OCI-LY1 (cell line): ENCODE data around the gene GLB1L3.

Experiments used
- CTCF ChIP-seq: fragments of 200-600 bp; sonication (generic), shearing (Covaris generic); IDR thresholded peaks from 2 replicates; pipeline ENCODE4 v1.5.1; 2017; ENCODE audit warnings: mild to moderate bottlenecking, antibody characterized with exemption, low read length, moderate library complexity, mixed read lengths
- EZH2 ChIP-seq: fragments of 200-600 bp; sonication (generic), shearing (Covaris generic); IDR thresholded peaks from 2 replicates; pipeline ENCODE4 v1.8.0; 2017; ENCODE audit warnings: borderline replicate concordance, mixed run types, mild to moderate bottlenecking, antibody characterized with exemption, low read length, moderate library complexity, mixed read lengths

DNA sequence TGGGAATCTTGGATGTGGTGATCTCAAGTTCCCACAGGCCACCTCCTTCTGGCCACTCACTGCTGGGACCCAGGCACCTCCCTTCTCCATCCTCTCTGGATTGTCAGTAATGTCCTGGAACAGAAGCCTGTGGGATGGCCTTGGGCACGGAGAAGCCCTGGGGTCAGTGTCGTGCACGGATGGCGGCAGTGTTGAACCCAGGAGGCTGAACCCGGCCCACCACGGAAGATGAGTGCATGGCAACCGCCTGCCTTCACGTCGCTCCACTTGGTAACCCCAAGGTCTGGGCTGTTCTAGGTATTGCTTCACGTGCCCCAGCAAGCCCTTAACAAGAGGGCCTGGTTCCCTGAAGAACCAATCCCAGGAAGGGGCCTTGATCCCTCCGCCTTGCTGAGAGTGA lies 30.1 kb upstream of the GLB1L3 start:
- no peak for TF ChIP-seq CTCF
- TF ChIP-seq EZH2 = no peak
